HCT116 (cell line): Measurements from ENCODE around the gene THUMPD2. TPM values are rescaled to one million over a fixed set of nuclear protein-coding genes. Genes with fewer than 3 reads are reported as not detected.

ENCODE experiments used
- ATAC-seq: fragments of 200-7000 bp; cut with Tn5 transposase; 2 replicates; pipeline ENCODE4 v1.9.1; 2020; ENCODE audit warnings: mild to moderate bottlenecking, moderate library complexity
- BruUV-seq: library from RNA; stranded (reverse); fragments of 400-500 nt; replicated peaks from 2 replicates; lab custom pipeline; 2021; lab: Mats Ljungman, UMichigan
- CTCF ChIA-PET: fragments of 300-600 bp; sonication (Branson Sonifier 250); formaldehyde crosslinking; loops from one replicate; lab custom pipeline; 2021; ENCODE audit warnings: antibody characterized with exemption; lab: Charles Lee
- POLR2A ChIA-PET: fragments of 300-600, 350-600 bp; sonication (Branson Sonifier 250); formaldehyde crosslinking; loops from one replicate; lab custom pipeline; 2021; ENCODE audit warnings: antibody characterized with exemption; lab: Charles Lee
- RAD21 ChIA-PET, 2 experiments: fragments of 300-600 bp; sonication (Branson Sonifier 250); formaldehyde crosslinking; loops; one replicate each; lab custom pipeline; 2023; ENCODE audit warnings: low total read pairs in 2 of 2; ENCODE audit not compliant: uncharacterized antibody in 2 of 2, unreplicated experiment in 2 of 2, low non-redundant PET in 1 of 2; lab: Charles Lee
- DNase-seq: peaks from one replicate; pipeline ENCODE4 v3.0.0-alpha.2; 2010; ENCODE audit warnings: low read depth, low spot score
- H2AFZ ChIP-seq: fragments of 200-600 bp; shearing (Covaris generic), sonication (generic); 2 replicates; pipeline ENCODE4 v1.6.1; 2017; ENCODE audit warnings: low read depth, mixed run types, mixed read lengths, antibody characterized with exemption, low read length; ENCODE audit not compliant: poor library complexity, severe bottlenecking
- H3K27ac ChIP-seq: 2 replicates; pipeline ENCODE4 v1.5.1; 2012; ENCODE audit warnings: low read depth, low read length
- H3K27me3 ChIP-seq: fragments of 200-600 bp; sonication (generic); 2 replicates; pipeline ENCODE4 v1.6.1; 2016; ENCODE audit warnings: mixed run types, low read length, mixed read lengths; ENCODE audit not compliant: insufficient read depth
- H3K36me3 ChIP-seq, 2 experiments: fragments of 200-500 bp in 1 of 2; fragments of 200-600 bp in 1 of 2; sonication (Bioruptor generic) in 1 of 2; sonication (generic) in 1 of 2; 2 replicates each; pipeline versions ENCODE4 v1.5.1 to v1.6.1; 2014 to 2016; ENCODE audit warnings: low read length in 2 of 2, inconsistent platforms in 1 of 2, mixed read lengths in 1 of 2, mixed run types in 1 of 2; ENCODE audit not compliant: insufficient read depth in 2 of 2, control insufficient read depth in 1 of 2
- H3K4me1 ChIP-seq, 2 experiments: fragments of 200-600 bp in 1 of 2; sonication (generic) in 1 of 2; 2 replicates each; pipeline versions ENCODE4 v1.5.1 to v1.6.1; 2012 to 2017; ENCODE audit warnings: low read length in 2 of 2, inconsistent platforms in 1 of 2, mild to moderate bottlenecking in 1 of 2, mixed read lengths in 1 of 2, mixed run types in 1 of 2, moderate library complexity in 1 of 2; ENCODE audit not compliant: insufficient read depth in 2 of 2, control insufficient read depth in 1 of 2
- H3K4me2 ChIP-seq: fragments of 200-600 bp; sonication (generic); 2 replicates; pipeline ENCODE4 v1.6.1; 2017; ENCODE audit warnings: mixed run types, low read length, mixed read lengths
- H3K4me3 ChIP-seq, 2 experiments: fragments of 200-600 bp in 1 of 2; sonication (generic) in 1 of 2; replicated peaks in 1 of 2; 2 replicates each; pipeline ENCODE4 v1.5.1; 2011 to 2016; ENCODE audit warnings: low read length in 2 of 2, control low read depth in 1 of 2, low read depth in 1 of 2, mild to moderate bottlenecking in 1 of 2, mixed read lengths in 1 of 2, mixed run types in 1 of 2
- H3K79me2 ChIP-seq: fragments of 200-600 bp; sonication (generic); 2 replicates; pipeline ENCODE4 v1.6.1; 2017; ENCODE audit warnings: mild to moderate bottlenecking, mixed run types, low read length, moderate library complexity, mixed read lengths; ENCODE audit not compliant: insufficient read depth
- H3K9ac ChIP-seq: fragments of 200-600 bp; sonication (generic); 2 replicates; pipeline ENCODE4 v1.6.1; 2016; ENCODE audit warnings: low read length, mixed read lengths
- H3K9me2 ChIP-seq: fragments of 200-600 bp; sonication (generic), shearing (Covaris generic); 2 replicates; pipeline ENCODE4 v1.6.1; 2017; ENCODE audit warnings: mixed run types, mild to moderate bottlenecking, moderate library complexity; ENCODE audit not compliant: insufficient read depth
- H3K9me3 ChIP-seq, 2 experiments: fragments of 200-500 bp in 1 of 2; fragments of 200-600 bp in 1 of 2; sonication (Bioruptor generic) in 1 of 2; sonication (generic) in 1 of 2; 2 replicates each; pipeline ENCODE4 v1.6.1; 2014 to 2017; ENCODE audit warnings: low read length in 2 of 2, mixed read lengths in 2 of 2, inconsistent platforms in 1 of 2, low read depth in 1 of 2, mild to moderate bottlenecking in 1 of 2, mixed run types in 1 of 2, moderate library complexity in 1 of 2; ENCODE audit not compliant: control insufficient read depth in 1 of 2, insufficient read depth in 1 of 2
- H4K20me1 ChIP-seq: fragments of 200-600 bp; sonication (generic), shearing (Covaris generic); 2 replicates; pipeline ENCODE4 v1.6.1; 2017; ENCODE audit warnings: mixed run types, mild to moderate bottlenecking, moderate library complexity; ENCODE audit not compliant: insufficient read depth
- CBX3 ChIP-seq: IDR thresholded peaks from 2 replicates; pipeline ENCODE4 v1.6.1; 2012; ENCODE audit warnings: low read depth
- CEBPB ChIP-seq: IDR thresholded peaks from 2 replicates; pipeline ENCODE4 v1.6.1; 2012; ENCODE audit warnings: low read depth
- EGR1 ChIP-seq: IDR thresholded peaks from 2 replicates; pipeline ENCODE4 v1.6.1; 2012; ENCODE audit warnings: low read depth
- ELF1 ChIP-seq: IDR thresholded peaks from 2 replicates; pipeline ENCODE4 v1.6.1; 2012; ENCODE audit warnings: low read depth, borderline replicate concordance
- EZH2 ChIP-seq: fragments of 200-600 bp; sonication (generic); IDR thresholded peaks from 2 replicates; pipeline ENCODE4 v1.6.1; 2017; ENCODE audit warnings: antibody characterized with exemption, mixed run types
- EZH2phosphoT487 ChIP-seq: fragments of 200-600 bp; IDR thresholded peaks from 2 replicates; pipeline ENCODE4 v1.6.1; 2018; ENCODE audit warnings: antibody characterized with exemption, borderline replicate concordance
- FOSL1 ChIP-seq: IDR thresholded peaks from 2 replicates; pipeline ENCODE4 v1.6.1; 2012; ENCODE audit warnings: low read depth
- JUND ChIP-seq: IDR thresholded peaks from 2 replicates; pipeline ENCODE4 v1.6.1; 2012
- POLR2A ChIP-seq: IDR thresholded peaks from 2 replicates; pipeline ENCODE4 v1.7.0; 2011; ENCODE audit warnings: borderline replicate concordance; ENCODE audit not compliant: insufficient read depth, insufficient read length; ENCODE audit errors: extremely low read depth
- POLR2AphosphoS5 ChIP-seq: IDR thresholded peaks from 2 replicates; pipeline ENCODE4 v1.6.1; 2011; ENCODE audit warnings: mild to moderate bottlenecking, low read depth, low read length, moderate library complexity
- RAD21 ChIP-seq: IDR thresholded peaks from 2 replicates; pipeline ENCODE4 v1.6.1; 2012; ENCODE audit warnings: low read depth, mild to moderate bottlenecking
- SP1 ChIP-seq: IDR thresholded peaks from 2 replicates; pipeline ENCODE4 v1.6.1; 2012; ENCODE audit warnings: low read depth
- SRF ChIP-seq: IDR thresholded peaks from 2 replicates; pipeline ENCODE4 v1.6.1; 2012; ENCODE audit warnings: low read depth
- TCF7L2 ChIP-seq: IDR thresholded peaks from 2 replicates; pipeline ENCODE4 v1.7.0; 2011; ENCODE audit warnings: borderline replicate concordance, inconsistent platforms; ENCODE audit not compliant: insufficient read depth, insufficient read length; ENCODE audit errors: extremely low read depth
- YY1 ChIP-seq: IDR thresholded peaks from 2 replicates; pipeline ENCODE4 v1.6.1; 2011; ENCODE audit warnings: low read length, low read depth, moderate library complexity, mild to moderate bottlenecking; ENCODE audit not compliant: insufficient replicate concordance; ENCODE audit errors: extremely low read depth
- ZBTB33 ChIP-seq: IDR thresholded peaks from 2 replicates; pipeline ENCODE4 v1.6.1; 2011; ENCODE audit warnings: mild to moderate bottlenecking, low read length, moderate library complexity; ENCODE audit not compliant: insufficient replicate concordance; ENCODE audit errors: extremely low read depth
- intact Hi-C: fragments of 100-400 bp; cut with micrococcal nuclease; formaldehyde crosslinking; loops from 2 replicates; pipeline ENCODE4 v1.10.0; 2022
- total RNA-seq: library from RNA; stranded (reverse); gene quantifications from one replicate; pipeline ENCODE4 v1.2.1, GENCODE V29; 2021; ENCODE audit not compliant: unreplicated experiment
- TF ChIP-seq, protein P1 (sequence below): IDR thresholded peaks from 2 replicates; pipeline ENCODE4 v1.6.1; 2012

Gene THUMPD2
- total RNA-seq, 1 experiment from 2014 or later, result 15.8 TPM

DNA sequence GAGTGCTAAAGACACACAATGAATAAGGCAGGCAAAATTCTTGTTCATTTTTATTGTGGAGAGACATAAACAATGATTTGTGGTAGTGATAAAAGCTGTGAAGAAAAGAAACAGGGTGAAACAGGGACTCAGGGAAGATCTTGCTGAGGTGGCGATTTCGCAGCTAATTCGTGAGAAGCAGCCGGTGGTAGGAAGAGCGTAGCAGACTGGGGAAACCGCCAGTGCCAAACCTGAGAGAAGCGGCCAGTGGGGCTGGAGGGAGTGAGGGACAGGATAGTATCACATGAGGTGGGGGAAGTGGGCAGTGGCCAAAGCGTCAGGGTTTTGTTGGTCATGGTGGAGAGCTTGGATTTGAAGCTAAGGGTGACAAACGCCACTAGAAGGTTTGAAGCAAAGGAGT is 71.1 kb downstream of the THUMPD2 start:
- no peak overlapping the region for H3K9ac ChIP-seq
- POLR2A ChIA-PET, result no interaction called here
- no peak for ATAC-seq
- no TSS peak for BruUV-seq
- H2AFZ ChIP-seq, result no peak overlapping the region
- H4K20me1 ChIP-seq, result no peaks in the 10 kb centered on the region
- CTCF ChIA-PET, result no interaction called here
- 0 out of 2 replicates have a peak, but pooled peaks cover 3% of the 10 kb centered on the region for H3K27me3 ChIP-seq
- H3K4me1 ChIP-seq, result no peaks in the 10 kb centered on the region
- no peaks in the 10 kb centered on the region for H3K36me3 ChIP-seq
- H3K4me3 ChIP-seq, result no peak overlapping the region
- RAD21 ChIA-PET, result no interaction called here
- no peak overlapping the region for H3K27ac ChIP-seq
- TF ChIP-seq ZBTB33, result no peak
- no peak for TF ChIP-seq FOSL1
- no peak for TF ChIP-seq SP1
- TF ChIP-seq YY1, result no peak
- no peak for TF ChIP-seq SRF
- no peak for TF ChIP-seq TCF7L2
- TF ChIP-seq EGR1, result no peak
- TF ChIP-seq POLR2AphosphoS5, result no peak
- TF ChIP-seq POLR2A, result no peak
- no peaks in the 10 kb centered on the region for H3K9me3 ChIP-seq
- intact Hi-C loops, result no loop called here
- no peak for DNase-seq
- no peaks in the 10 kb centered on the region for H3K9me2 ChIP-seq
- no peaks in the 10 kb centered on the region for H3K79me2 ChIP-seq
- no peak overlapping the region for H3K4me2 ChIP-seq

DNA sequence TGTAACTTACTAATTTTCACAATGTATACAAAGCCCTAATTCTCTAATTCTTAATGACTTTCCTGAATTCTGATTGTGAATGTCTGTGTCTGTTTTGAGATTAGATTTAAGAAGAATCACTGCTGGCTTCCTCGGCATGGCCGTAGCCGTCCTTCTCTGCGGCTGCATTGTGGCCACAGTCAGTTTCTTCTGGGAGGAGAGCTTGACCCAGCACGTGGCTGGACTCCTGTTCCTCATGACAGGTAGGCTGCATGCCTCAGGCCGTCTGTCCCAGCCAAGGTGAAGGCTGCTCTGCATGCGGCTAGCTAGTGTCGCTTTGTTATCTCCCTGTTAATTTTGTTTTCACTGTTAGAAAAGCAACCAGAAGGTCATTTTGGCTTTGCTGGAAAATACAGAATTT is 72.1 kb downstream of the THUMPD2 start:
- H3K36me3 ChIP-seq, result no peaks in the 10 kb centered on the region
- ChIA-PET CTCF (no interaction called here), RAD21 (no interaction called here), POLR2A (no interaction called here)
- no peaks in the 10 kb centered on the region for H3K9me2 ChIP-seq
- no peaks in the 10 kb centered on the region for H3K4me1 ChIP-seq
- no peak overlapping the region for H3K4me2 ChIP-seq
- no peaks in the 10 kb centered on the region for H3K9me3 ChIP-seq
- H4K20me1 ChIP-seq, result no peaks in the 10 kb centered on the region
- no peak overlapping the region for H3K4me3 ChIP-seq
- ATAC-seq, result no peak
- no peaks in the 10 kb centered on the region for H3K79me2 ChIP-seq
- H2AFZ ChIP-seq, result no peak overlapping the region
- DNase-seq, result no peak
- intact Hi-C loops, result no loop called here
- H3K9ac ChIP-seq, result no peak overlapping the region
- no TSS peak for BruUV-seq
- 0 out of 2 replicates have a peak, but pooled peaks cover 3% of the 10 kb centered on the region for H3K27me3 ChIP-seq
- H3K27ac ChIP-seq, result no peak overlapping the region
- TF ChIP-seq CEBPB (no peak), EZH2 (no peak), RAD21 (no peak), CBX3 (no peak), EZH2phosphoT487 (no peak), ELF1 (no peak), POLR2A (no peak), EGR1 (no peak), ZBTB33 (no peak), SRF (no peak), JUND (no peak)
- TF ChIP-seq, protein P1, sequence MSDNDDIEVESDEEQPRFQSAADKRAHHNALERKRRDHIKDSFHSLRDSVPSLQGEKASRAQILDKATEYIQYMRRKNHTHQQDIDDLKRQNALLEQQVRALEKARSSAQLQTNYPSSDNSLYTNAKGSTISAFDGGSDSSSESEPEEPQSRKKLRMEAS, result no peak
